Ammon's horn (tissue), 1 donor: Measurements from ENCODE around the gene HOXA3.

Experiments used
- DNase-seq: peaks from one replicate; pipeline ENCODE4 v3.0.0-alpha.2; 2016; ENCODE audit warnings: low spot score

The HOXA3 gene

GRCh38 chr7:27177795-27178320 is 25.5 kb upstream of the HOXA3 start:
- no peak for DNase-seq

- no peak for DNase-seq
These were observed 24.8 kb upstream of the HOXA3 start for GRCh38 chr7:27176962-27177794.

- no peak for DNase-seq
These were observed 24.1 kb upstream of the HOXA3 start for GRCh38 chr7:27176524-27176845.

GRCh38 chr7:27175626-27176523 is 23.5 kb upstream of the HOXA3 start:
- no peak for DNase-seq

- no peak for DNase-seq
These were observed 22.7 kb upstream of the HOXA3 start for GRCh38 chr7:27174874-27175625.

- DNase-seq: no peak
These were observed 21.8 kb upstream of the HOXA3 start, which contains the start of gene HOXA10 for GRCh38 chr7:27173956-27174873. TSS of gene HOXA10 (minus strand) at chr7:27174320. CDS start at chr7:27174306, 14 bp downstream.

- DNase-seq: no peak
These were observed 21.1 kb upstream of the HOXA3 start for GRCh38 chr7:27173511-27173955.

- no peak for DNase-seq
These were observed 20.6 kb upstream of the HOXA3 start for GRCh38 chr7:27172823-27173510.

- DNase-seq: no peak
These were observed 20.0 kb upstream of the HOXA3 start for GRCh38 chr7:27172315-27172774.

- DNase-seq: no peak
These were observed 19.4 kb upstream of the HOXA3 start for GRCh38 chr7:27171637-27172314.

GRCh38 chr7:27171325-27171636 is 18.9 kb upstream of the HOXA3 start:
- DNase-seq: no peak

- no peak for DNase-seq
These were observed 18.3 kb upstream of the HOXA3 start for GRCh38 chr7:27170426-27171324.

GRCh38 chr7:27169658-27170425 is 17.5 kb upstream of the HOXA3 start:
- no peak for DNase-seq

- DNase-seq: no peak
These were observed 16.0 kb upstream of the HOXA3 start for GRCh38 chr7:27168265-27168947.

- DNase-seq: no peak
These were observed 15.5 kb upstream of the HOXA3 start for GRCh38 chr7:27167916-27168264.

GRCh38 chr7:27166531-27167505 is 14.4 kb upstream of the HOXA3 start:
- DNase-seq: no peak
